Body of pancreas (tissue), 4 donors: Measurements from ENCODE around the gene PSMD3. TPM values are rescaled to one million over a fixed set of nuclear protein-coding genes. Genes with fewer than 3 reads are reported as not detected.

ENCODE experiments used
- ATAC-seq: fragments of 150-250 bp; one replicate; pipeline ENCODE4 v1.9.1; 2016
- DNase-seq, 4 donors: peaks; one replicate each; pipeline ENCODE4 v3.0.0-alpha.2; 2019
- H3K27ac ChIP-seq, 4 donors: fragments of 200-600 bp; sonication (generic); 1 replicate in 3 of 4; 2 replicates in 1 of 4; pipeline versions ENCODE4 v1.5.1 to v1.6.1; 2016 to 2019; ENCODE audit warnings: mild to moderate bottlenecking in 1 of 4, mixed read lengths in 1 of 4, moderate library complexity in 1 of 4
- H3K27me3 ChIP-seq, 2 donors: fragments of 200-600 bp; sonication (generic); one replicate each; pipeline ENCODE4 v1.6.0; 2016; ENCODE audit warnings: mild to moderate bottlenecking in 1 of 2
- H3K36me3 ChIP-seq, 2 donors: fragments of 200-600 bp; sonication (generic); replicated peaks in 1 of 2; 2 replicates each; pipeline ENCODE4 v1.5.1; 2016; ENCODE audit warnings: low read depth in 2 of 2; ENCODE audit not compliant: insufficient read depth in 1 of 2
- H3K4me1 ChIP-seq: fragments of 200-600 bp; sonication (generic); one replicate; pipeline ENCODE4 v1.6.0; 2016
- H3K4me3 ChIP-seq, 2 donors: fragments of 200-600 bp; sonication (generic); 1 replicate in 1 of 2; 2 replicates in 1 of 2; pipeline ENCODE4 v1.5.1; 2016 to 2019
- H3K9me3 ChIP-seq, 3 donors: fragments of 200-600 bp; sonication (generic); 1 replicate in 2 of 3; 2 replicates in 1 of 3; pipeline ENCODE4 v1.5.1; 2016
- CTCF ChIP-seq, 7 experiments: fragments of 450-650 bp in 4 of 7; fragments of 200-600 bp in 3 of 7; sonication (generic) in 3 of 7; IDR thresholded peaks; one replicate each; pipeline ENCODE4 v1.5.1; 2016 to 2019; ENCODE audit warnings: antibody characterized with exemption in 7 of 7
- POLR2A ChIP-seq, 3 donors: fragments of 450-650 bp; IDR thresholded peaks; one replicate each; pipeline ENCODE4 v1.6.1; 2016; ENCODE audit warnings: antibody characterized with exemption in 3 of 3, mild to moderate bottlenecking in 2 of 3
- WGBS, 2 donors: methylation state at CpG; one replicate each; pipeline ENCODE4 v1.1.5; 2017; 5-methylcytosine and 5-hydroxymethylcytosine counted together
- intact Hi-C: fragments of 100-400 bp; cut with DNase I; formaldehyde crosslinking; loops from one replicate; pipeline ENCODE4 v1.15.1; 2023
- total RNA-seq, 2 donors: library from RNA; depleted of rRNA; stranded (reverse); fragments of >200 nt; gene quantifications; one replicate each; pipeline ENCODE4 v1.1.0, GENCODE V29; 2016

PSMD3 gene
- total RNA-seq, 2 donors from 2014 or later: 39.6 to 40.2 TPM

- H3K36me3 ChIP-seq: no peaks in the 10 kb centered on the region
- DNase-seq: no peak
- H3K4me3 ChIP-seq: no peak overlapping the region
- TF ChIP-seq CTCF (IDR thresholded peaks at IDR 0.05) (no peak), POLR2A (IDR thresholded peaks at IDR 0.05) (no peak)
- H3K4me1 ChIP-seq: no peaks in the 10 kb centered on the region
- H3K27ac ChIP-seq: no peak overlapping the region
- H3K27me3 ChIP-seq: no peaks in the 10 kb centered on the region
- no peaks in the 10 kb centered on the region for H3K9me3 ChIP-seq
- 69 to 78% methylated on average over 4 of the region's 4 CpGs for WGBS, 2 donors
- ATAC-seq: no peak
- intact Hi-C loops: no loop called here
Measured at GRCh38 chr17:39971076-39971603, 9.5 kb upstream of the PSMD3 start.

GRCh38 chr17:39972271-39972670 is 8.3 kb upstream of the PSMD3 start:
- Histone ChIP-seq H3K4me3 (no peak overlapping the region), H3K9me3 (no peaks in the 10 kb centered on the region), H3K27ac (no peak overlapping the region), H3K4me1 (no peaks in the 10 kb centered on the region), H3K36me3 (no peaks in the 10 kb centered on the region), H3K27me3 (no peaks in the 10 kb centered on the region)
- intact Hi-C loops: no loop called here
- TF ChIP-seq POLR2A (IDR thresholded peaks at IDR 0.05) (no peak), CTCF (IDR thresholded peaks at IDR 0.05) (no peak)
- DNase-seq (peak in 1 of 4 donors; percentile 24), ATAC-seq (no peak)
- WGBS, 2 donors: 36 to 40% methylated on average over 3 of the region's 3 CpGs

- H3K27me3 ChIP-seq: no peaks in the 10 kb centered on the region
- no peaks in the 10 kb centered on the region for H3K4me1 ChIP-seq
- no peak overlapping the region for H3K4me3 ChIP-seq
- H3K9me3 ChIP-seq: no peaks in the 10 kb centered on the region
- no peak overlapping the region for H3K27ac ChIP-seq
- no peak for ATAC-seq
- WGBS, 2 donors: 77 to 89% methylated on average over 2 of the region's 2 CpGs
- no peak for DNase-seq
- no peak for TF ChIP-seq CTCF (IDR thresholded peaks at IDR 0.05)
- no peak for TF ChIP-seq POLR2A (IDR thresholded peaks at IDR 0.05)
- no peaks in the 10 kb centered on the region for H3K36me3 ChIP-seq
- intact Hi-C loops: no loop called here
Measured at GRCh38 chr17:39973496-39973895, 7.1 kb upstream of the PSMD3 start.

- no peak for ATAC-seq
- 63 to 68% methylated on average over 5 of the region's 5 CpGs for WGBS, 2 donors
- intact Hi-C loops: no loop called here
Measured at GRCh38 chr17:39974433-39974832, 6.2 kb upstream of the PSMD3 start.

More at GRCh38 chr17:39974433-39974832, 6.2 kb upstream of the PSMD3 start:
- TF ChIP-seq POLR2A (IDR thresholded peaks at IDR 0.05): no peak
- no peak for TF ChIP-seq CTCF (IDR thresholded peaks at IDR 0.05)
- no peaks in the 10 kb centered on the region for H3K9me3 ChIP-seq
- no peak overlapping the region for H3K27ac ChIP-seq
- H3K4me3 ChIP-seq: no peak overlapping the region
- no peak for DNase-seq
- no peaks in the 10 kb centered on the region for H3K27me3 ChIP-seq
- no peaks in the 10 kb centered on the region for H3K36me3 ChIP-seq
- H3K4me1 ChIP-seq: no peaks in the 10 kb centered on the region
